ENCODE measurements around the gene ATP11C.

- TF ChIP-seq, protein P1, sequence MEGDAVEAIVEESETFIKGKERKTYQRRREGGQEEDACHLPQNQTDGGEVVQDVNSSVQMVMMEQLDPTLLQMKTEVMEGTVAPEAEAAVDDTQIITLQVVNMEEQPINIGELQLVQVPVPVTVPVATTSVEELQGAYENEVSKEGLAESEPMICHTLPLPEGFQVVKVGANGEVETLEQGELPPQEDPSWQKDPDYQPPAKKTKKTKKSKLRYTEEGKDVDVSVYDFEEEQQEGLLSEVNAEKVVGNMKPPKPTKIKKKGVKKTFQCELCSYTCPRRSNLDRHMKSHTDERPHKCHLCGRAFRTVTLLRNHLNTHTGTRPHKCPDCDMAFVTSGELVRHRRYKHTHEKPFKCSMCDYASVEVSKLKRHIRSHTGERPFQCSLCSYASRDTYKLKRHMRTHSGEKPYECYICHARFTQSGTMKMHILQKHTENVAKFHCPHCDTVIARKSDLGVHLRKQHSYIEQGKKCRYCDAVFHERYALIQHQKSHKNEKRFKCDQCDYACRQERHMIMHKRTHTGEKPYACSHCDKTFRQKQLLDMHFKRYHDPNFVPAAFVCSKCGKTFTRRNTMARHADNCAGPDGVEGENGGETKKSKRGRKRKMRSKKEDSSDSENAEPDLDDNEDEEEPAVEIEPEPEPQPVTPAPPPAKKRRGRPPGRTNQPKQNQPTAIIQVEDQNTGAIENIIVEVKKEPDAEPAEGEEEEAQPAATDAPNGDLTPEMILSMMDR (IDR thresholded peaks at IDR 0.05; ENCODE audit: poor library complexity) = no peak
- TF ChIP-seq EZH2 (IDR thresholded peaks at IDR 0.05; ENCODE audit: borderline replicate concordance) = no peak
These were observed 34.4 kb upstream of the ATP11C start for GRCh38 chrX:139967300-139967699.

All from hepatocyte (in vitro differentiated cells).